Measurements from ENCODE around the gene MINDY4B.

MINDY4B gene

DNA sequence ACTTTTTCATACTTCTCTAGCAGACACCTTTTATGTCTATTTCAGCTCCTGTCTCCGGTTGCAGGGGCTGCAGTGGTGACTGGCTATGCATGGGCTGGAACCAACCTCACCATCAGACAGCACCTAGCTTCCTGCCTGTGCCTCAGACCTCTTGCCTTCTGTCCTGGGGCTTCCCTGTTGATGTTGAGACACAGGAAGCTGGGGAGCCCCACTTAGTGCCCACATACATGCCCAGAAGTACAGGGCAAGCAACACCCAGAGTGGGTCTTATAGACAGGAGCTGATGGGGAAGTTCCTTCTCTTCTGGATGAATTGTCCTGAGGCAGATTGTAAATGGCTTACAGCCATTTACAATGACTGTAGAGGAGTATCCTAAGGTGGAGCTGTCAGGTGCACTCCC is 77.0 kb downstream of the MINDY4B start:
- H2BK15ac ChIP-seq (replicated peaks; ENCODE audit: low read depth): no peak overlapping the region
- no peak for DNase-seq
- no peak overlapping the region for H3K4me2 ChIP-seq (ENCODE audit: low read length)
- peaks cover 2% of the 10 kb centered on the region for H3K4me1 ChIP-seq (ENCODE audit: control insufficient read depth, low read depth, low read length)
- H3K79me2 ChIP-seq (ENCODE audit: control insufficient read depth, insufficient read depth, low read length): no peaks in the 10 kb centered on the region
- H3K4me3 ChIP-seq (ENCODE audit: low read length): no peak overlapping the region
- no peaks in the 10 kb centered on the region for H3K79me1 ChIP-seq (ENCODE audit: low read length)
- H3K56ac ChIP-seq (ENCODE audit: low read length): no peak overlapping the region
- H3K27me3 ChIP-seq (ENCODE audit: insufficient read depth, low read length, poor library complexity): no peaks in the 10 kb centered on the region
- no peaks in the 10 kb centered on the region for H3K36me3 ChIP-seq (ENCODE audit: control insufficient read depth, insufficient read depth, low read length)
- no peak overlapping the region for H3K9ac ChIP-seq (ENCODE audit: low read length)
- H3K23ac ChIP-seq (ENCODE audit: low read length): no peak overlapping the region
- no peak overlapping the region for H4K5ac ChIP-seq (ENCODE audit: low read length)
- no peak overlapping the region for H3K4ac ChIP-seq (ENCODE audit: low read depth, low read length)
- H4K8ac ChIP-seq (ENCODE audit: low read depth, low read length): no peak overlapping the region
- no peak overlapping the region for H2AK5ac ChIP-seq (ENCODE audit: low read length)
- H3K27ac ChIP-seq (ENCODE audit: low read depth, low read length): no peak overlapping the region
- WGBS (ENCODE audit: extremely low coverage, insufficient coverage, low lambda C conversion rate): no CpG with 5 or more reads among the region's 1 CpG
- H3K18ac ChIP-seq (ENCODE audit: low read length): no peak overlapping the region
- H2BK120ac ChIP-seq (ENCODE audit: low read depth, low read length): no peak overlapping the region
- H2BK5ac ChIP-seq (ENCODE audit: low read length): no peak overlapping the region

DNA sequence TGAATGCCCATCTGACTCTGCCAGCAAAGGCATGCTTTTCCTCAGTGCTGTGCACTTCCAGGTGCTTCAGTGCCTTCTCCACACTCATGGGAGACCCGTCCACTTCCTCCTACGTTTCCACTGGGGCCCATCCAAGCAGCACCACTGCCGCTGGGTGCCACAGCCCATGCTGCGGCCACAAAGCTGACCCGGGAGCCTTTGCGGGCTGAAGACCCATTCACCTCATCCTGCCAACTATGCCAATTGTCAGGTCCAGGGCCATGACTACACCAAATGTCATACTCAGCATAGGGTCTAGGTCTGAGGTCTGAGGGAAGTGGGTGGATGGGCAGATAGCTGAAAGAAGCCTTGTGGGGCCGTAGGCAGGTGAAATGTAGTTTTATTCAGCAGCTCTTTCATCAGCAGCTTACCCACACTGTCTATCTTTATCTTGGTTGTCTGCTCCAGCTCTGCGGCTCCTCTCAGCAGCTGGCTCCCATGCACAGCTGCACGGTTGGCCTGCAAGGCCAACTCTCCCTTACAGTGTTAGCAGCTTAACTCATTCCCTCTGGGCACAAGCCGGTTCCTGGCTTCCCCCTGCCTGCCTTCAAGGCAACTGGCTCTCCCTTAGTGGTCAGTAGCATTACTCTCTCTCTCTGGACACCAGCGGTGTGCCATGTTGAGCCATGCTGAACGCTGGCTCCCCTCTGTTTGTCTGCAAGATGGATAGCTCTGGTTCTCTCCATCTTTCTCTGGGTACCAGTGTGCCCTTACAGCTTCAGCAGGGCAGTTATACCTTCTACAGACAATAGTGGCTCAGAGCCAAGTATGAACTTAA is 78.6 kb downstream of the MINDY4B start:
- no peak overlapping the region for H3K9ac ChIP-seq (ENCODE audit: low read length)
- H4K5ac ChIP-seq (ENCODE audit: low read length): no peak overlapping the region
- H3K79me2 ChIP-seq (ENCODE audit: control insufficient read depth, insufficient read depth, low read length): no peaks in the 10 kb centered on the region
- no peak overlapping the region for H3K4ac ChIP-seq (ENCODE audit: low read depth, low read length)
- H2BK15ac ChIP-seq (replicated peaks; ENCODE audit: low read depth): no peak overlapping the region
- no peaks in the 10 kb centered on the region for H3K27me3 ChIP-seq (ENCODE audit: insufficient read depth, low read length, poor library complexity)
- no peaks in the 10 kb centered on the region for H3K36me3 ChIP-seq (ENCODE audit: control insufficient read depth, insufficient read depth, low read length)
- H4K8ac ChIP-seq (ENCODE audit: low read depth, low read length): no peak overlapping the region
- DNase-seq: no peak
- no CpG with 5 or more reads among the region's 12 CpGs for WGBS (ENCODE audit: extremely low coverage, insufficient coverage, low lambda C conversion rate)
- H3K27ac ChIP-seq (ENCODE audit: low read depth, low read length): no peak overlapping the region
- H3K4me2 ChIP-seq (ENCODE audit: low read length): no peak overlapping the region
- H2BK5ac ChIP-seq (ENCODE audit: low read length): no peak overlapping the region
- peaks cover 2% of the 10 kb centered on the region for H3K4me1 ChIP-seq (ENCODE audit: control insufficient read depth, low read depth, low read length)
- H3K23ac ChIP-seq (ENCODE audit: low read length): no peak overlapping the region
- H3K79me1 ChIP-seq (ENCODE audit: low read length): no peaks in the 10 kb centered on the region
- H3K4me3 ChIP-seq (ENCODE audit: low read length): no peak overlapping the region
- H2BK120ac ChIP-seq (ENCODE audit: low read depth, low read length): no peak overlapping the region
- no peak overlapping the region for H2AK5ac ChIP-seq (ENCODE audit: low read length)
- H3K56ac ChIP-seq (ENCODE audit: low read length): no peak overlapping the region
- H3K18ac ChIP-seq (ENCODE audit: low read length): no peak overlapping the region

DNA sequence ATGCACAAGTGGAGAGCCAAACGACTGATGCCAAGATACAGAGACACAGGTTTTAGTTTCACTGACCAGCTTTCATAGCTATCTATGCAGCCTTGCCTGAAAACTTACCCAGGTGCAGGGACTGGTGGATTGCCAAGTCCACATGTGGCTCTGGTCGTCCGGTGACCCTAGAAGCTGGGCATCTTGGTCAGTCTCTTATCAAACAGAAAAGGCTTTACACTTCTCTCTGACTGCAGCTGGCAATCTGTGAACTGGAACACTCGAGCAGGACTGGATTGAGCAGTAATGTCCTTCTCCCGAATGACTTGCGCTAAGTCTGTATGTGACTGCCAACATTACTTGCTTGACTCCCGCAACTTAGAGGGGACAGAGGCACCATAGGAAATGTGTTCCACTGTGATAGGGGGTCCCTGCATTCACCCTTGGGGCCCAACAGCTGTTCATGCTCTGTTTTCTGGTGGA is 79.3 kb downstream of the MINDY4B start:
- H3K79me1 ChIP-seq (ENCODE audit: low read length): no peaks in the 10 kb centered on the region
- no peak overlapping the region for H2BK120ac ChIP-seq (ENCODE audit: low read depth, low read length)
- no peak overlapping the region for H3K4me2 ChIP-seq (ENCODE audit: low read length)
- no peak overlapping the region for H3K9ac ChIP-seq (ENCODE audit: low read length)
- H2BK15ac ChIP-seq (replicated peaks; ENCODE audit: low read depth): no peak overlapping the region
- peaks cover 2% of the 10 kb centered on the region for H3K4me1 ChIP-seq (ENCODE audit: control insufficient read depth, low read depth, low read length)
- no peaks in the 10 kb centered on the region for H3K36me3 ChIP-seq (ENCODE audit: control insufficient read depth, insufficient read depth, low read length)
- H3K27ac ChIP-seq (ENCODE audit: low read depth, low read length): no peak overlapping the region
- no peak overlapping the region for H4K8ac ChIP-seq (ENCODE audit: low read depth, low read length)
- no peak overlapping the region for H2AK5ac ChIP-seq (ENCODE audit: low read length)
- no peak overlapping the region for H3K56ac ChIP-seq (ENCODE audit: low read length)
- no CpG with 5 or more reads among the region's 7 CpGs for WGBS (ENCODE audit: extremely low coverage, insufficient coverage, low lambda C conversion rate)
- H3K18ac ChIP-seq (ENCODE audit: low read length): no peak overlapping the region
- no peak overlapping the region for H3K4ac ChIP-seq (ENCODE audit: low read depth, low read length)
- no peak overlapping the region for H3K23ac ChIP-seq (ENCODE audit: low read length)
- no peak overlapping the region for H4K5ac ChIP-seq (ENCODE audit: low read length)
- no peaks in the 10 kb centered on the region for H3K79me2 ChIP-seq (ENCODE audit: control insufficient read depth, insufficient read depth, low read length)
- no peak overlapping the region for H2BK5ac ChIP-seq (ENCODE audit: low read length)
- H3K27me3 ChIP-seq (ENCODE audit: insufficient read depth, low read length, poor library complexity): no peaks in the 10 kb centered on the region
- H3K4me3 ChIP-seq (ENCODE audit: low read length): no peak overlapping the region
- no peak for DNase-seq

DNA sequence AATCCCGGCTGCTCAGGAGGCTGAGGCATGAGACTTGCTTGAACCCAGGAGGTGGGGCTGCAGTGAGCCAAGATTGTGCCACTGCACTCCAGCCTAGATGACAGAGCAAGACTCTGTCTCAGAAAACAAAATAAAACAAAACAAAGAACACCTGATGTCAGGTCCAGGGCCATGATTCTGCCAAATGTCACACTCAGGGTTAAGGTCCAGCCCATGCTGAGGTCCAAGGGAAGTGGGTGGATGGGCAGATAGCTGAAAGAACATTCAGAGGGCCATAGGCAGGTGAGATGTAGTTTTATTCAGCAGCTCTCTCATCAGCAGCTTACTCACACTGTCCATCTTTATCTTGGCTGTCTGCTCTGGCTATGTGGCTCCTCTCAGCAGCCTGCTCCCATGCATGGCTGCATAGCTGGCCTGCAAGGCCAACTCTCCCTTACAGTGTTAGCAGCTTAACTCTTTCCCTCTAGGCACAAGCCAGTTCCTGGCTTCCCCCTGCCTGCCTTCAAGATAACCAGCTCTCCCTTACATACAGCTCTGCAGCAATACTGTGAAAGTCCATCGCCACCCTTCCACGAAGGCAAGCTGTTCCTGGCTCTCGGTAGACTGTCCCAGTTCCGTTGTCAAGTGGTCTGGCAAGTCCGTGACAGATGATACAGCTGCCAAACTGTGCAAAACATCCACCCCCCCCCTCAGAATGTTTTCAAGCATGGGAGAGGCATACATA is 79.9 kb downstream of the MINDY4B start:
- H2AK5ac ChIP-seq (ENCODE audit: low read length): no peak overlapping the region
- H3K36me3 ChIP-seq (ENCODE audit: control insufficient read depth, insufficient read depth, low read length): no peaks in the 10 kb centered on the region
- H3K4ac ChIP-seq (ENCODE audit: low read depth, low read length): no peak overlapping the region
- DNase-seq: no peak
- no peak overlapping the region for H2BK15ac ChIP-seq (replicated peaks; ENCODE audit: low read depth)
- peaks cover 2% of the 10 kb centered on the region for H3K4me1 ChIP-seq (ENCODE audit: control insufficient read depth, low read depth, low read length)
- H3K4me3 ChIP-seq (ENCODE audit: low read length): no peak overlapping the region
- no peak overlapping the region for H3K56ac ChIP-seq (ENCODE audit: low read length)
- H3K79me2 ChIP-seq (ENCODE audit: control insufficient read depth, insufficient read depth, low read length): no peaks in the 10 kb centered on the region
- no peak overlapping the region for H3K4me2 ChIP-seq (ENCODE audit: low read length)
- H4K5ac ChIP-seq (ENCODE audit: low read length): no peak overlapping the region
- no peak overlapping the region for H3K23ac ChIP-seq (ENCODE audit: low read length)
- no peak overlapping the region for H4K8ac ChIP-seq (ENCODE audit: low read depth, low read length)
- H3K27ac ChIP-seq (ENCODE audit: low read depth, low read length): no peak overlapping the region
- no peak overlapping the region for H2BK5ac ChIP-seq (ENCODE audit: low read length)
- no peak overlapping the region for H2BK120ac ChIP-seq (ENCODE audit: low read depth, low read length)
- H3K27me3 ChIP-seq (ENCODE audit: insufficient read depth, low read length, poor library complexity): no peaks in the 10 kb centered on the region
- H3K9ac ChIP-seq (ENCODE audit: low read length): no peak overlapping the region
- H3K79me1 ChIP-seq (ENCODE audit: low read length): no peaks in the 10 kb centered on the region
- no CpG with 5 or more reads among the region's 6 CpGs for WGBS (ENCODE audit: extremely low coverage, insufficient coverage, low lambda C conversion rate)
- H3K18ac ChIP-seq (ENCODE audit: low read length): no peak overlapping the region

DNA sequence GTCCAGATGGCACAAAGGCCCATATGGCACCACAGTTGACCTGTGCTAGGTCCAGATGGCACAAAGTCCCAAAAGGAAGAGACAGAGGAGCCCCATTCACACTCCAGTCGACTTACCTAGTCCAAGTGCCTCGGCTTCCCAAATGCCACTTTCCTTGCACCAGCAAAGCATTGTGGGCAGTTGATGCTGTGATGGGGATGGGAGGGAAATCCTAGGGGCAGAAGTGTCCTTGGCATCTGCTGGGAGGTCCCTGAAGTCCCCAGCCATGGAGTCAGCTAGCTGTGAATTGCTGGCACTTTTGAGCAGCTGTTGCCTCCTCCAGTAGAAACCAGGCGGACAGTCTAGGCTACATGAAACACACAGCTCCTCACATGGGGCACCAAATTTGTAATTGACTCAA is 82.0 kb downstream of the MINDY4B start:
- H3K4me3 ChIP-seq (ENCODE audit: low read length): no peak overlapping the region
- no peak overlapping the region for H2BK5ac ChIP-seq (ENCODE audit: low read length)
- no peak overlapping the region for H3K9ac ChIP-seq (ENCODE audit: low read length)
- no peaks in the 10 kb centered on the region for H3K4me1 ChIP-seq (ENCODE audit: control insufficient read depth, low read depth, low read length)
- WGBS (ENCODE audit: extremely low coverage, insufficient coverage, low lambda C conversion rate): no CpG with 5 or more reads among the region's 3 CpGs
- no peaks in the 10 kb centered on the region for H3K36me3 ChIP-seq (ENCODE audit: control insufficient read depth, insufficient read depth, low read length)
- H2AK5ac ChIP-seq (ENCODE audit: low read length): no peak overlapping the region
- no peaks in the 10 kb centered on the region for H3K79me2 ChIP-seq (ENCODE audit: control insufficient read depth, insufficient read depth, low read length)
- H3K27ac ChIP-seq (ENCODE audit: low read depth, low read length): no peak overlapping the region
- no peak overlapping the region for H3K4ac ChIP-seq (ENCODE audit: low read depth, low read length)
- no peak overlapping the region for H2BK120ac ChIP-seq (ENCODE audit: low read depth, low read length)
- no peak overlapping the region for H3K18ac ChIP-seq (ENCODE audit: low read length)
- H3K4me2 ChIP-seq (ENCODE audit: low read length): no peak overlapping the region
- no peak overlapping the region for H3K23ac ChIP-seq (ENCODE audit: low read length)
- no peaks in the 10 kb centered on the region for H3K27me3 ChIP-seq (ENCODE audit: insufficient read depth, low read length, poor library complexity)
- no peak for DNase-seq
- H4K8ac ChIP-seq (ENCODE audit: low read depth, low read length): no peak overlapping the region
- H3K56ac ChIP-seq (ENCODE audit: low read length): no peak overlapping the region
- no peak overlapping the region for H2BK15ac ChIP-seq (replicated peaks; ENCODE audit: low read depth)
- H4K5ac ChIP-seq (ENCODE audit: low read length): no peak overlapping the region
- no peaks in the 10 kb centered on the region for H3K79me1 ChIP-seq (ENCODE audit: low read length)

All from mesendoderm (in vitro differentiated cells).